ENCODE results near the gene SNX10.

Gene SNX10

DNA sequence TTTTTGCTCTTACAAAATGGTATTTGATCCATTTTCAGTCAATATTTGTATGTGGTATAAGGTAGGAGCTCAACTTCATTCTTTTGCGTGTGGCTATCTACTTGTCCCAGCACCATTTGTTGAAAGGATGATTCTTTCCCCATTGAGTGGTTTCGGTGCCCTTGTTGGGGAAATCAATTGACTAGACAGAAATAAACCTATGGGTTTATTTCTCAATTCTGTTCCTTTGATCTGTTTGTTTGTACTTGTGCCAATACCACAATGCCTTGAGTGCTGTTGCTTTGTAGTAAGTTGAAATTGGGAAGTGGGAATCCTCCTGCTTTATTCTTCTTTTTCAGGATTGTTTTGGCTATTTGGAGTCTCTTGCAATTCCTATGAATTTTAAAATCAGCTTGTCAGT lies 41.0 kb downstream of the SNX10 start:
- Mint-ChIP-seq H3K4me3 (no peak overlapping the region), H3K4me1 (peaks cover 5% of the 10 kb centered on the region), H3K9me3 (peaks cover 24% of the 10 kb centered on the region), H3K27me3 (ENCODE audit: low read depth, poor library complexity) (peaks cover 4% of the 10 kb centered on the region), H3K27ac (no peak overlapping the region), H3K36me3 (ENCODE audit: low read depth) (peaks cover 11% of the 10 kb centered on the region)
- DNase-seq: no peak
- no peak for TF ChIP-seq CTCF (IDR thresholded peaks at IDR 0.05)

DNA sequence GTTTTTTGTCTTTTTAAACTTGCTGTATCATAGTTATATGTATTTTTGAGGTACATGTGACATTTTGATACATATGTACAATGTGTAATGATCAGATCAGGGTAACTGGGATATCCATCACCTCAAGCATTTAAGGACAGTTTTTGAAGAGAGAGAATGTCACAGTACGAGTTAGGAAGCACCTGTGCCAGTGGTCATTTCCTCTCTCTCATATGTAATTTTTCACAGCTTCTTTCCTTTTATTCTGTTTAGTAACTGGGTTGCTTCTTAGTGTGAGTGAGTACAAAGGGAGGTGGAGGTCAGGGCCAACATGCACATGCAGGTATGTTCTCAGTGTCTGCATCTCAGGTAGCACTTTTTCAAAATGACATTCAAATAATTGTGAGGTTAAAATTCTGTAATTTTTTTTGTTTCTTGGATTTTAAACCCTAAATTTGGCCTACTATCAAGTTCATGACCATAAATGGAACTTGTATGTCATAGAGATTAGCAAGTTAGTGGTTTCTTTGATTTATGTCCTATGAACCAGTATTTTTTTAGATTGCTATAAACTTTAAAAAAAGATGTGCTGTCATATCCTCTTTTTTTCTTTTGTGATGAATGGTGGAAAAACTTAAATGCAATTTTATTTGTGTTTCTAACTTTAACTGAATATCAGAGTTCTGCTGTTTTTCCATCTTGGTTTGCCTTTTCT lies 42.7 kb downstream of the SNX10 start:
- Mint-ChIP-seq H3K36me3 (ENCODE audit: low read depth) (peaks cover 11% of the 10 kb centered on the region), H3K27me3 (ENCODE audit: low read depth, poor library complexity) (peaks cover 4% of the 10 kb centered on the region), H3K4me3 (no peak overlapping the region), H3K27ac (no peak overlapping the region), H3K4me1 (peaks cover 5% of the 10 kb centered on the region), H3K9me3 (peaks cover 24% of the 10 kb centered on the region)
- TF ChIP-seq CTCF (IDR thresholded peaks at IDR 0.05): no peak
- DNase-seq: no peak

GRCh38 chr7:26337232-26337865 lies 45.7 kb downstream of the SNX10 start:
- peaks cover 4% of the 10 kb centered on the region for H3K27me3 Mint-ChIP-seq (ENCODE audit: low read depth, poor library complexity)
- H3K4me1 Mint-ChIP-seq: no peaks in the 10 kb centered on the region
- peaks cover 6% of the 10 kb centered on the region for H3K9me3 Mint-ChIP-seq
- DNase-seq: no peak
- no peak overlapping the region for H3K4me3 Mint-ChIP-seq
- no peak overlapping the region for H3K27ac Mint-ChIP-seq
- TF ChIP-seq CTCF (IDR thresholded peaks at IDR 0.05): no peak
- peaks cover 2% of the 10 kb centered on the region for H3K36me3 Mint-ChIP-seq (ENCODE audit: low read depth)

DNA sequence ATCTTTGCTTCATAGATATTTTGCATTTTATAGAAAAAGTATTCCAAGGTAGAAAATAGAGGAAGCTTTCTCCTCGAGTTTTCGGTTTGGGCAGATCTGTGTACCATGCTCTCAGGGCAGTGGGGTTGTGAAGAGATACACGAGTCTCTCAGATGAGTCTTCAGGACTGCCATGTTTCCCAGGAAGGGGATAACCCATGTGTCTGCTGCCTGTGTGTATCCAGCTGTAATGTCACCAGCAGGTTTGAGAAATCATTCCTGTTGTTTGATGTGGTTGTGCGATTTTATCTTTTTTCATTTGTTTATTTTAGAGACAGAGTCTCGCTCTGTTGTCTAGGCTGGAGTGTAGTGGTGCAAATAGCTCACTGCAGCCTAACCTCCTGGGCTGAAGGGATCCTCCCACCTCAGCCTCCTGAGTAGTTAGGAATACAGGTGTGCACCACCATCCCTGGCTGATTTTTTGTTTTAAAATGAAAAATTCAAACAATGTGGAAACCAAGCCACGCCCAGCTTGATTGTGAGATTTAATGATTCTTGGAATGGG lies 48.9 kb downstream of the SNX10 start:
- no peak for TF ChIP-seq CTCF (IDR thresholded peaks at IDR 0.05)
- Mint-ChIP-seq H3K4me1 (peaks cover 19% of the 10 kb centered on the region), H3K27me3 (ENCODE audit: low read depth, poor library complexity) (no peaks in the 10 kb centered on the region), H3K27ac (no peak overlapping the region), H3K4me3 (no peak overlapping the region), H3K9me3 (no peaks in the 10 kb centered on the region), H3K36me3 (ENCODE audit: low read depth) (no peaks in the 10 kb centered on the region)
- DNase-seq: no peak

DNA sequence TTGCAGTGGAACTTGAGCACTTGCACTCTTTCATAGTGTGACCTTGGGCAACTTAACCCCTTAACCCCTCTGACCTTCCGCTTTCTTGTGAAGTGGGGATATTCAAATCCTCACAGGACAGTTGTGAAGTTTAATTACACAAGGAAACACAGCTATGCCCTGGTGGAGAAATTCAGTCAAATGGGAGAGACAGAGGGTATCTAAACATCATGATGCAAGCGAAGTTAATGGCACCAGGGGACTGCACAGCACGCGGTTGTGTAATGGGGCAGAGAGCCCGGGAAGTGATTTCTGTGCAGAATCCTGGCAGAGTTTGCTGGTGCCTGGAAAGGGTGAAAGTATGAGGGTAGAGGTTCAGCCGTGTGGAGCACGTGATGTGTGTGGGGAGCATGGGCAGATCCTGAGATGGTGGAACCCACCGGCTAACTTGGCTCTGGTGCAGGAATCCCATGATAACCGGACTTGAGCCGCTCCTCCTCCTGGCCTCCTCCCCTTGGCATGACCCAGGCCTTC lies 51.7 kb downstream of the SNX10 start:
- no peak overlapping the region for H3K4me3 Mint-ChIP-seq
- H3K4me1 Mint-ChIP-seq: peaks cover 36% of the 10 kb centered on the region
- no peak for DNase-seq
- TF ChIP-seq CTCF (IDR thresholded peaks at IDR 0.05): no peak
- H3K27ac Mint-ChIP-seq: no peak overlapping the region
- peaks cover 10% of the 10 kb centered on the region for H3K36me3 Mint-ChIP-seq (ENCODE audit: low read depth)
- no peaks in the 10 kb centered on the region for H3K9me3 Mint-ChIP-seq
- peaks cover 5% of the 10 kb centered on the region for H3K27me3 Mint-ChIP-seq (ENCODE audit: low read depth, poor library complexity)

Measured in nephron progenitor cell (in vitro differentiated cells).